Activated T-cell treated with anti-CD3 and anti-CD28 coated beads for 4 hours (primary cell): Measurements from ENCODE around the gene ZNF205.

Experiments
- DNase-seq: peaks from one replicate; pipeline ENCODE4 v3.0.0-alpha.2; 2020

Gene ZNF205

GRCh38 chr16:3106205-3106928, 6.0 kb upstream of the ZNF205 start:
- peak; percentile 81 for DNase-seq

- DNase-seq: no peak
Measured at GRCh38 chr16:3112881-3113574, 642 bp downstream of the ZNF205 start.

GRCh38 chr16:3113765-3114479, 1.5 kb downstream of the ZNF205 start:
- no peak for DNase-seq

- DNase-seq: no peak
Measured at GRCh38 chr16:3115003-3115402, 2.6 kb downstream of the ZNF205 start.

GRCh38 chr16:3115561-3115960, 3.2 kb downstream of the ZNF205 start:
- DNase-seq: no peak

GRCh38 chr16:3118204-3118790, 5.9 kb downstream of the ZNF205 start:
- no peak for DNase-seq

- no peak for DNase-seq
Measured at GRCh38 chr16:3118846-3119245, 6.5 kb downstream of the ZNF205 start.

- no peak for DNase-seq
Measured at GRCh38 chr16:3119286-3119685, 6.9 kb downstream of the ZNF205 start.

GRCh38 chr16:3119701-3120408, 7.5 kb downstream of the ZNF205 start:
- no peak for DNase-seq

GRCh38 chr16:3120435-3120834, 8.0 kb downstream of the ZNF205 start:
- no peak for DNase-seq

- no peak for DNase-seq
Measured at GRCh38 chr16:3121851-3122467, 9.6 kb downstream of the ZNF205 start.

GRCh38 chr16:3122926-3123570, 10.7 kb downstream of the ZNF205 start:
- no peak for DNase-seq

GRCh38 chr16:3123986-3124886, 11.8 kb downstream of the ZNF205 start:
- peak; percentile 96 for DNase-seq

- DNase-seq: no peak
Measured at GRCh38 chr16:3127745-3128144, 15.4 kb downstream of the ZNF205 start.

- DNase-seq: peak; percentile 71
Measured at GRCh38 chr16:3129137-3130131, 17.0 kb downstream of the ZNF205 start.

- peak; percentile 13 for DNase-seq
Measured at GRCh38 chr16:3131755-3132377, 19.5 kb downstream of the ZNF205 start.

GRCh38 chr16:3133844-3134243, 21.5 kb downstream of the ZNF205 start:
- no peak for DNase-seq

- peak; percentile 82 for DNase-seq
Measured at GRCh38 chr16:3134338-3135125, 22.1 kb downstream of the ZNF205 start, which contains the start of gene ZNF213. Gene ZNF213 (plus strand): TSS chr16:3135029. CDS start chr16:3137281, 2,252 bp downstream.
